HG02759 (cell line): Measurements from ENCODE around the gene SELENOP.
"Not testable (repeated sequence)": the region's sequence is repeated elsewhere in the genome, so short reads cannot be mapped to it uniquely, and the experiment has no call there.

Source experiments
- ATAC-seq: cut with Tn5 transposase; IDR thresholded peaks from one replicate; pipeline ENCODE4 v1.9.1; 2021; ENCODE audit warnings: mild to moderate bottlenecking, moderate library complexity; ENCODE audit not compliant: unreplicated experiment

Gene SELENOP

GRCh38 chr5:42828671-42829070 is 17.0 kb upstream of the SELENOP start:
- ATAC-seq = no peak

- ATAC-seq = no peak
These were observed 15.2 kb upstream of the SELENOP start for GRCh38 chr5:42826757-42827515.

GRCh38 chr5:42825422-42826148 is 13.9 kb upstream of the SELENOP start:
- ATAC-seq = no peak

GRCh38 chr5:42824347-42824976 is 12.8 kb upstream of the SELENOP start:
- no peak for ATAC-seq

- no peak for ATAC-seq
These were observed 10.9 kb upstream of the SELENOP start for GRCh38 chr5:42822548-42822947.

- ATAC-seq = no peak
These were observed 8.1 kb upstream of the SELENOP start for GRCh38 chr5:42819745-42820144.

GRCh38 chr5:42816546-42816945 is 4.9 kb upstream of the SELENOP start:
- ATAC-seq = not testable (repeated sequence)

GRCh38 chr5:42813533-42813932 is 1.8 kb upstream of the SELENOP start:
- no peak for ATAC-seq

GRCh38 chr5:42812620-42813019 is 928 bp upstream of the SELENOP start:
- ATAC-seq = no peak

GRCh38 chr5:42810834-42811590 is 680 bp downstream of the SELENOP start:
- ATAC-seq = no peak

- ATAC-seq = no peak
These were observed 2.6 kb downstream of the SELENOP start for GRCh38 chr5:42808888-42809611.

- ATAC-seq = no peak
These were observed 3.8 kb downstream of the SELENOP start for GRCh38 chr5:42807722-42808447.

- no peak for ATAC-seq
These were observed 4.9 kb downstream of the SELENOP start for GRCh38 chr5:42806701-42807262.

- ATAC-seq = no peak
These were observed 5.5 kb downstream of the SELENOP start for GRCh38 chr5:42806004-42806700.

- no peak for ATAC-seq
These were observed 6.9 kb downstream of the SELENOP start for GRCh38 chr5:42804717-42805339.

GRCh38 chr5:42801516-42802166 is 10.1 kb downstream of the SELENOP start:
- ATAC-seq = no peak

GRCh38 chr5:42800748-42801330 is 10.9 kb downstream of the SELENOP start:
- no peak for ATAC-seq
